Suppressor macrophage (primary cell): ENCODE data around the gene HDGFL1.

Source experiments
- DNase-seq, 4 experiments: peaks; one replicate each; pipeline ENCODE4 v3.0.0-alpha.2; 2020 to 2022
- total RNA-seq, 17 experiments: gene quantifications; one replicate each; lab custom pipeline; 2026; ENCODE audit warnings: mixed read lengths in 6 of 17, inconsistent platforms in 3 of 17; lab: John Stamatoyannopoulos, UW

Gene HDGFL1
- 0 to 0.88 (median 0) reads per million in 17 experiments for total RNA-seq

DNA sequence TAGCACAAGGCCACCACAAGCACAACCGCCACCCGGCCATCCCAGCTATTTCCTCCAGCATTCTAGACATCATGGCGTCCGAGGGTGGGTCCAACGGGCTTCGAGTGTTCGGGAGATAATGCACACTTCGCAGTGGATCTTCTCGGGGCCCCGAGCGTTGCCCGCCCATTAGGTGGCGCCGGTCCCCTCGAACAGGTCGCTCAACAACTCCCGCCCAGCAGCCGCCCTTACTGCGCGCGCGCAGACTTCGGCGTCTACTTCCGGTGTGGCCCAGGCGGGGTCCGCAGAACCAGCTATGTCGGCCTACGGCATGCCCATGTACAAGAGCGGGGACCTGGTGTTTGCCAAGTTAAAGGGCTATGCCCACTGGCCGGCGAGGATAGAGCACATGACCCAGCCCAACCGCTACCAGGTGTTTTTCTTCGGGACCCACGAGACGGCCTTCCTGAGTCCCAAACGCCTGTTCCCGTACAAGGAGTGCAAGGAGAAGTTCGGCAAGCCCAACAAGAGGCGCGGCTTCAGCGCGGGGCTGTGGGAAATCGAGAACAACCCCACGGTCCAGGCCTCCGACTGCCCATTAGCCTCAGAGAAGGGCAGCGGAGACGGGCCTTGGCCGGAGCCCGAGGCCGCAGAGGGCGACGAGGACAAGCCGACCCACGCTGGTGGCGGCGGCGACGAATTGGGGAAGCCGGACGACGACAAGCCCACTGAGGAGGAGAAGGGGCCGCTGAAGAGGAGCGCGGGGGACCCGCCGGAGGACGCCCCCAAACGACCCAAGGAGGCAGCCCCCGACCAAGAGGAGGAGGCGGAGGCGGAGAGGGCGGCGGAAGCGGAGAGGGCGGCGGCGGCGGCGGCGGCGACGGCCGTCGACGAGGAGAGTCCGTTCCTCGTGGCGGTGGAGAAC is at the start of gene HDGFL1:
Gene HDGFL1 (plus strand): TSS at position 286 of the 904 bp plus-strand sequence. CDS start 10 bp downstream, at position 296.
- no peak for DNase-seq

DNA sequence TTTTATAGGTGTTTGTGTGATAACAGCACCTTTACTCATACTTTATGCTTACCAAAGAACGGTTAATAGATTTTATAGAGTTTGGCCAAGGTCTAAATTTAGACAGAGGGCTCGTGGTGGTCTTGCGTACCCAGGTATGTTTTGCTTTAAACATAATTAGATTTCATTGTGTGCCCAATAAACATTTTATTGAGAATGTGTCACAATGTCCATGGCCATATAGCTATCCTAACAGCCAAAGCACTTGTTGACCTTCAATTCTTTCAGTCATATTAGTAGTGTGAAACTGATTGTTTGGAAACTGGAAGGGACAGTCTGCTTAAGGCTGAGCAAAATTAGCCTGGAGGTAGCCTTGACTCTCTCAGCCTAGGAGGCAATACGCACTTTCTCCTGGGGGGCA is 48.3 kb upstream of the HDGFL1 start:
- no peak for DNase-seq

DNA sequence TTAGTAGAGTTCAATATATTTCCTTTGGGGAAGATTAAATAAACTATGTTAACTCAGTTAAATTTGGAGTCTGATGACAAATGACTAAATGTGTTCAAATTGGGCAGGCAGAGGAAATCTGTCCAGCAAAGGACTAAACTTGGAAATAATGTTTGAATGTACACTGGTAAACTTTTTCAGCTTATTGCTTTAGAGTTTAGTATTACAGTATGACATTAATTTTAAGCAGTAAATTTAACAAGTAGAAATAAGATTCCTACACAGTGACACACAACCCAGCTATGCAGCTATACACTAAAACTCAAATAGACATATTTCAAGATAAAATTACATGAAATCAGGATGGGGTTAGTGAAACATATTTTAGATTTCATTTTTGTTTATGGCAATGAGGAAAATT is 42.6 kb upstream of the HDGFL1 start:
- DNase-seq, result no peak

DNA sequence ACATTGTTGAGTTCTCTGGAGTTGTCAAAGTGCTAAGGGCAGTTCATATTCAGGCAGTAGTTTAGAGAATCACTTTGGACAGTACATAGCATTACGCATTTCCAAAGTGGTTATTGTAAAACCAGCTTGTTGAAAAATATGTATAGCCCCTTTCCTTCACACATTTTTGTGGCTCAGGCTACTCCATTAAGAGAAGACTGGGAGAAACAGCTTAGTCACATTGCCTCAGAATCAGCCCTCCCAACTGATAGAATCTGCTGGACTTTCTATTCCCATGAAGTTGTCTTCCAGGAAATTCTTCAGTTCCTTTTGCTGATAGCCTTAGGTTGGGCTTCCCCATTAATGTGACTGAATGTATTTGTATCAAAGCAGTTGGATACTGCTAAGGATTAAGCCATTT is 39.5 kb upstream of the HDGFL1 start:
- DNase-seq, result no peak

DNA sequence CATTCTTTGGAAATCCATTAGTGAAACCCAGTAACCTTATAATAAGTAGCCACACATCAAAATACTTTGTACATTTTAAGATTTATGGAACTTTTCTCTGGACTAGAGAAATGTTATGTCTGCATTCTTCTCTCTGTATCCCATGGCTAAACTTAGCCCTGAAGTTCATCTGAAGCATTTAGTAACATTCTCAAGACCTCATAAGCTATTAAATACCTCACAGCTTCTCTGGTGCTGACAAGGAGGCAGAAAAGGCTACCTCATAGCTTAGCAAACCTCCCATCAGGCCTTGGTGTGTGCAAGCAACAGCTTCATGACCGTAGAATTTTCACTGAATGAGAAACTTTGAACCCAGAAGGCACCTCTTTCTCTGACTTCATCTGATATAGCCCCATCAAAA is 38.9 kb upstream of the HDGFL1 start:
- no peak for DNase-seq

DNA sequence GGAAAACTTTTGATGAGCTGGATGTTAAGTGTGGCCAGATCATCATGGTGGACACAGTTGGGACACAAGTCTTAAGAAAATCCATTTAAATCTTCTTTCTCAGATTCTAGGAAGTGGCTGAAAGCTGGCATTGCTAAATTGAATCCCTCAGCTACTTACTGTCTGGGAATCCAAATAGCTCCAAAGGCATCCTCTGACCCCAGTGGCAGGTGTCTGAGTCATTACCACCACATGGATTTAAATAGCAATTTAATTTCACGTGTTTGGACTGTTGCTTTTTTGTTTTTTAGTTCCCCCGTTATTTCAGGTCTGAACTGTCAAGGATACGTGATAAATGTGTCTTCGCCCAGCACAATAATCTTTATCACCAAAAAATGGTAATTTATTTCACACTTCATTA is 33.2 kb upstream of the HDGFL1 start:
- DNase-seq, result no peak

DNA sequence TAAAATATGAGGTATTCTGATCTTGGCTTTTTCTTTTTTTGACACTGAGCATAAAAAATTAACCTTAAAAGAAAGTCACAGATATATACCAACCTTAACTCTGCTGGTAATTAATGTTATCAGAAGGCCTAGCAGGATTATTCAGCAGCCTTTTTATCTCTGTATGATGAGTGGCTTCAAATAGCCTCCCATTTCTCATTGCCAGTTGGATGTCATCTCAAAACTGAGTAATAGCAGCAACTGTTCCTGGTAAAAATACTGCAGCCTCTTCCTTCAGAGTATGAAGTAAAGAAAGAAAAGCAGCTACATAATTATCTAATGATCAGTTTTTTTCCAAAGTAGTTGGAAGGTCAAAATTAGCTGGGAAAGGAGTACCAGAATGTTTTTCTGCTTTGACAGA is 24.9 kb upstream of the HDGFL1 start:
- DNase-seq, result no peak

DNA sequence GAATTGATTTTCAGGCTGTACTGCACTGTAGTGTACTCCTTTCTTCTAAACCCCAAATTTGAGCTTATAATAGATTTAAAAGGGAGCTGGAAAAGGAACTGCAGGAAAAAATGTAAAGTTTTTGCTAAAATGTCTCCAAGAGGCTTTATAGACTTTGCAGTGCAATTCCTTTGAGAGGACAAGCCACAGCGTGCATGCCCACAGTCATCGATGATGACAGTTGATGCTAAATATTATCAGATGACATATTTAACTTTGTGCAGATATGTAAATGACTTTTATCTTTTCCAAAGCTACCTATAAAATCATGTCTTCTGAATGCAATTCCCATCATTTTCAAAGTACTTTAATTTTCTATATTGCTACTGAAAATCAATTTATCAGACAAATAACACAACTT is 24.3 kb upstream of the HDGFL1 start:
- DNase-seq, result no peak

DNA sequence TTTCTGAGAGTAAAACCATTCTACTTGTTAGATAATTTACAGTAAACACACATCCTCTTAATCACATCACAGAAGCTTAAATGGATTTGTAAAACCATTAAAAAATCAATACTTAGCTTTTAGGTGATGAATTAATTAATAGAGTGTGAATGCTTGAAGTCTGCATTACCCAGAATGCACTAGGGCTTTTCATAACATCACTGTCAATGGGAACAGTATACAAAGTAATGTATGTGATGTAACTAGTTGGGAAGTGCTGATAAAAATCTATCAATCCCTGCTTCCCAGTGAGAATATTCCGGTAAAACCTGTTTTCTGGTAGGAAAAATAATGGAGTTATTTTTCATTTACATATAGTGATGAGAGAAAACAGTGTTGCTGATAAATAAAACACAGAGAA is 23.1 kb upstream of the HDGFL1 start:
- no peak for DNase-seq

DNA sequence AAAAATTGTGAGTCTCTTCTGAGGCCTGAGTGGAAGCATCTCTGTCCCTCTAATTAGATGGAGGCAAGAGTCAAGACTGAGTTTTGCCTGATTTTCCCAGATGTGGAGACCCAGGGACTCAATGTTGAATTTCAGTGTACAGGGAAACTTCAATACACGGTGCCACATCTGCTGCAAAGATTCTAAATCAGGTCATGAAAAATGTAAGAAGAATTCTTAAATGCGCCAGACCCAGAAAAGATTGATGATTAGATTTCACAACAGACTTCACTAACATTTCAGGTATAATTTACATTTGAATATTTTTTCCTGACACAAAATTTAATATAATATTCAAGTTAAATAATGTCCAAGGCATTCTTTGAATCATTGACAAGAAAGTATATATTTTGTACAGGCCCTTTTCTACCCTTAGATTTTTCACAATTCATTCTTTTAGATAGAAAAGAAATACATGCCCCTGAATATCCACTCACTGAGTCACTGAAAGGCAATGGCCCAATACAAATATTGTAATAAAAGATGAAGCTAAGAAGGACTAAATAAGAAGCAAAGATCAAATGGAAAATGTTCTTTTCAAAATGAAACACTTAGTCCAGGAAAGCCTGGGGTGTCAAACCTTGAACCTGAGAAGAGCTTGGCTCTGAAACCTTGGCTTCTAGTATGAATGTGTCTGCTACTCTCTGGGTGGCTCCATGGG is 18.2 kb upstream of the HDGFL1 start:
- DNase-seq, result no peak

DNA sequence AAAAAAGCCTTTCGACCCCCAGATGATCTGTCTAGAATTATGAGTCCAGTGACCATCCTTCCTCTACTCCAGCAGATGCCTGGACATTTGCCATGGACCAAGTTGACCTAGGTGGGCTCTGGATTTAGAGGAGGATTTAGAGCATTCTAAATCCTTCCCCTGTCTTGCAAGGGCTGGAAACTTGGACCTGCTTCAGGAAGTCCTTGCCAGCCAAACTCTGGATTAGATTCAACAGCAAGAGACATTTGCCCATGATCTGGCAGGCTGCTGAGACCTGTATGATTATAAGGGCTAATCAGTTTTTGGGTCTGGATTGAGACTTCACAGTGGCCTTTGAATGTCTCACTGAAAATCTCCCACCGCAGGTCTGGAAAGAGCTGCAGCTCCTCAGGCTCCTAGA is 13.1 kb upstream of the HDGFL1 start:
- no peak for DNase-seq

DNA sequence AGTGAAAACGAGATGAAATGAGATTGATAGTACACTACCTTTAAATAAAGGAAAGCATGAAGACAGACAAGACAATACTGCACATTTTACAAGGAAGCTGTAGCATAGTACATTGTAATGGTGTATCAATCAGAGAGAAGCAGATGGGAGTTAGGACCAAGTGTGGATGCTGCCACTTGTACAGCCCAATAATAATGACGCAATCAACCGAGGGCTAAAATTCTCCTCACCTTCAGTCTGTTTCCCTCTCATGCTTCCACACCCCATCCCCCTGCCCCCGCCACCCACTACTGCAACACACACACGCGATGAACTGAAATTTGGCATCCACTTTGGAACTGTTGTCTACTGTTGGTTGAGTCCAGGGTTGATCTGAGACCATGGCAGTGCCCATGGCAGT is 12.4 kb upstream of the HDGFL1 start:
- no peak for DNase-seq

DNA sequence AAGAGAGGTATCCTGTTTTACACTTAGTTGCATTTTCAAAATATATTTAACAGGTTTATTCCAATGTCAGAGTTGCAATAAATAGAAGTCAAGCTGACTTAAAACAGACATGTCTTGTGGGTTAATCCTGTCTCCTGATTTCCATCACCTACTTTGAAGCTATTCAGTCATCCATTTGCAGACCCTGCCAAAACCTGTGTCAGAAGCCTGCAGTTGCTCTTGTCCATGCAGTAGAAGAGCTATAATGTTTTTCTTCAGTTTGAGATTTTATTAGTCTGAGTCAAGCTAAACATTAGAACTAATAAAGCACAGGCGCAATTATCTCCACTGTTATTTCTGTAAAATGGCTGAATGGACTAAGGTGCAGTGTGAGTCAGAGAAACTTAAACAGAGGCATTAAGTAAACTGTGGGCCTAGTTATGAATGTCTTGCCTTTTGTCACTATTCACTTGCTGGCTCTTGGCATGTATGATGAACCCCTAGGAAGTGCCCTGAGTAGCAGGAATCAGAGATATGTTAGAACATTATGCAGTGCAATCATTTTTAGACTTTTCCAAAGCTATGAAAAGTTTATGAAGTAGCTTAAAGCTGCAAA is 11.0 kb upstream of the HDGFL1 start:
- no peak for DNase-seq

DNA sequence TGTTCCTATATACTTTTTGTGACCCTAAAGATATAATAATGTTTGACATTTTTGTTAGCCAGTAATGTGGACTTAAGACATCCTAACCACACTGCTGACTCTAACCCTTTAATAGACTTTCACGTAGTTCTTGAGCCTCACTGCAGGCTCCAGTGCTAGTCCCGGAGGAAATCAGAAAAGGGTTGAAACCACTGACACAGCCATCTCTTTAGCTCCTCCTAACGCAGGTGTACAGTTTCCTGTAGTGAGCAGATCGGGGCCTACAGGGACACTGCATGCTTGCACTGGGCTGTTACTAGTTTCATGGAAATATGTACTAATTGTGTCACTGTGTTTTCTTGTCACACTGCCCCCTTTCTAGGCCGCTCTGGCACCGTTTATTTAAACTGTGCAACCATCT is 512 bp upstream of the HDGFL1 start:
- no peak for DNase-seq

DNA sequence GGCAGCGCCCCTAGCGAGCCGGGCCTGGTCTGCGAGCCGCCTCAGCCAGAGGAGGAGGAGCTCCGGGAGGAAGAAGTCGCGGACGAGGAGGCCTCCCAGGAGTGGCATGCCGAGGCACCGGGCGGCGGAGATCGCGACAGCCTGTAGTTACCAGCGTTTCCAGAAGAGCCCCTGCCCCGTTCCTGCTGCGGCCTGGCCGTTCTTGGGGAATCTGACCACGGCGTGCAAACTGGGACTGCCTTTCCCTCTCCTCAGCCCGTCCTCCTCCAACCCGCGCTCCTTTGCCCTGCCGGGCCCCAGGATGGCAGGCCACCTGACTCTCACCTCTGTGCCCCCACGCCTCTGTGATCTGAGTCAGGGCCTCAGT is 802 bp downstream of the HDGFL1 start:
- no peak for DNase-seq

DNA sequence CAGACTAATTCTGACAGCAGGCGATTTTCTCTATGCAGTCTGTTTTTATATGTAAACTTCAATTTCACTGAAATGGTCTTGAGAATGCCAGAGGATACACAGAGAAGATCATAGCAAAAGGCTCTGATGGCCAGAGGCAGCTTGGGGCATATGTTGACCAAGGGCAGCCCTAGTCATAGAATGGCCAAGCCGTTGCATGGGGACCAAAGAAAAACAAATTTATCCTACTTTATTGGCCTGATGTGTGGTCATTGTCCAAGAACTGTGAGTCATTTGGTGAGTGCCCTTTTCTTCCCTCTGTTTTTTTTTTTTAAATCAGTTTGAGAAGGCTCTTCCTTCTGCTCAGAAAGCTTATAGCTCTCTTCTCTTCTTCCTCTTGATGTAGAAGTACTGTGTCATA is 5.8 kb downstream of the HDGFL1 start:
- DNase-seq, result no peak

DNA sequence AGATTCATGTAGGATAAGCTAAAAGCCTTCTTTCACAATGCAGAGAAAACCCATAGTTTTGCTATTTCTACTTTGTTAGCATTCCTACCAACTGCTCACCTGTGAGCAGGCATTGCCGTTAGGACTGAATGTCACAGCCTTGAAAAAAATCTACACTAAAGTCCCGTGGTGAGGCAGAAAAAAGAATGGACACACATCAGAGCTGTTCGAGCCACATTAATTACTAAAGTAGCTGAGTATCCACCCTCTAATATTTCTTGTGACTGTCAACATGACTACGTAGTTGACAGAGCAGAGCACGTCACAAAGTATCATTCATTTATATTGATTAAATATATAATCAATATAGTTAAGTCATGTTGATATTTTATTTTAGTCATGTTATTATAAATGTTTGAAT is 10.1 kb downstream of the HDGFL1 start:
- DNase-seq, result no peak

DNA sequence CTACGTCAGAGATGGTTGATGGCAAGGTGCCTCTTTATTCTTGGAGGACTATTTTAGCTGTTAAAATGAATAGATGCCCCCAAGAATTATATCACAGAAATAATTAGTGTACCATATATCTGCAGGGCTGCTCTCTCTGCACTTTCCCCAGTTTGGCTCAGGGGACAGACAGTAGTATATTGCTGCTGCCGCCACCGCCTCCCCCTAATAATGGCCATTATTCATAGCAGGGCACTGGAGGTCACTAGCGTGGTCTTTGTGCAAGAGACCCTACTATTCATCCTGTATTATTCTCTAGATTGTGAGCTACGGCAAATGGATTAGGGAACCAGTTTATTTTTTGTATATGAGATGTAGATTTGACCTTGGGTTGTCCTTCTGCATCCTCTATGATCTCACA is 11.0 kb downstream of the HDGFL1 start:
- no peak for DNase-seq

DNA sequence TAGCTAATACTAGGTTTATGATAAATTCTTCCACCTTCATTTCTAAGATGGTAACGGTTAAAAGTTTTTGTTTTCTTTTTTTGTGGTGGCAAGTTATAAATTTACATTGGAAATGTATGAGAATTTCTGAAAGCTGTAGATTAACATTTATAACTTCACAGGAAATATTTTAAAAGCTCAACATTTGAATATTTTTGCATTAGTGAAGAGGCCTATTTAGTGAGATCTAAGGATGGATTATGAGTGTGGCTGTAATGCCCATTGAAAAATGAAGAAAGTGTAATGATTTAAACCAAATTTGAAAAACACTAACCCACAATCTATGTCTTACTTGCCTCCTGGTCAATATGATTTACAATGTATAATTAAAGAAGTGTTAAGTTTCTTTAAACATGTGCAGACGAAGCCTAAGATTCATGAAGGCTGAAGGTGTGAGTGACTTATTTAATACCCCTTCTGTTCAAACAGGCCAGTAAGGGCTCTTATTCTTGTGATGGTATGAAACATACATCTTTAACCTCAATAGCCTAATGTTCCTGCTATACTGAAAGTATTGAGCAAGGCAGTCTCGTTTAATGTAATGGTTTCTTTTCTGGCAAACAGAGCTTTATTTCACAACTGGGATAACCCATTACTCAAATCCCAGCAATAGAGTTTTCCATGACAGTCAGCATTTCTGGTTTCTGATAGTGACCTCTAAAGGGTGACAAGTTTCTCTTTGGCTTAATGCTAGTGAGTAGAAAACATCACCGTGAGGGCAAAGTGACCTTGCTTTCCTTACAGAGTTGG is 13.2 kb downstream of the HDGFL1 start:
- DNase-seq, result no peak

DNA sequence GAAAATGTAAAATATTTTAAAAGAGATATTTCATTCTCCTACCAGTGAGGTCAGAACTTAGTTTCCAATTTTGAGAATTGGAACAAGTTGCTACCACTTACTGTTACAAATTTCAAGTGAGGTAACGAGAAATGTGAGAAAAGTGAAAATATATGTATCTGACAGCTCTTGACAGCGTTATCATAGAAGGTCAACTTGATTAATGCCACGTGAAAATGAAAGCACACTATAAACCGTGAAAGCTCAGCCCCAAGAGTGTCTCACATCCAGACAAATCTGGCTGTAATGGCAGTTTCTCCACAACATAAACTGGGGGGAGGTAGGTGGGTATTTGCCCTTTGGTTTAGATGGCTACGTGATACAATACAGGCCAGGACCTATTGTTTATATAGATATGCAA is 13.9 kb downstream of the HDGFL1 start:
- DNase-seq, result no peak

DNA sequence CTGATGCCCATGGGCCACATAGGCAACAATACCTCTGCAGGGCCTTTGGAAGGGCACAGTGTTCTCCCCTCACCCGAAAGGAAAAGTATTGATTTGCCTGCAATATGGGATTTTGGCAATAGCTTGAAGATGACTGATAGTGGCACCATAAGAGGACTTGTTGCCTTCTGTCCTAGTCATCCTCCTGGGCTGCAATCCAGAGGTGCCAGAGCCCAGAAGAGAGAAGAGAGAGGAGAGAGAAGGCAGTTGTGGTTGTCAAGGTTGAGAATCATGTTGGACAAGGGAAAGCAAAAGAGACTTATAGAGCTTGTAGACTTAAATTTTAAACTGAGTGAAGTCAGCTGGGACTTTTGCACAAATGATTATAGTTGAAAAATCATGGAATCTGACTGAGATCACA is 14.6 kb downstream of the HDGFL1 start:
- no peak for DNase-seq

DNA sequence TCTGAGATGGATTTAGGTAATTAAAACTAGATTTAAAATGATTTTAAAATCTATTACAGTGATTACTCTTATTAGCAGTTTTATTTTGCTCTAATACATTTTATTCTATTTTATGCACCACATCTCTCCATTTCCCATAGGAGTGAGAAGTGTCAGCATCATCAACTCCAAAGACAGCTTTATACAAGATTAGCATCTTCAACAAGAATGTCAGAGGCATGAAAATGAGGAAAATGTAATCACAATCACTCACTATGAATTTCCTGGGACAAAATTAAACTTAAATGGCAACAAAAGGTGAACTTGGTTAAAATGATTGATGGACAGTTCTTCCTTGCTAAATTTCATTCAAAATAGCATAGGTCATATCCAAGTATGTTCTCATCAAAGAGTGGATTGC is 19.8 kb downstream of the HDGFL1 start:
- DNase-seq, result no peak

DNA sequence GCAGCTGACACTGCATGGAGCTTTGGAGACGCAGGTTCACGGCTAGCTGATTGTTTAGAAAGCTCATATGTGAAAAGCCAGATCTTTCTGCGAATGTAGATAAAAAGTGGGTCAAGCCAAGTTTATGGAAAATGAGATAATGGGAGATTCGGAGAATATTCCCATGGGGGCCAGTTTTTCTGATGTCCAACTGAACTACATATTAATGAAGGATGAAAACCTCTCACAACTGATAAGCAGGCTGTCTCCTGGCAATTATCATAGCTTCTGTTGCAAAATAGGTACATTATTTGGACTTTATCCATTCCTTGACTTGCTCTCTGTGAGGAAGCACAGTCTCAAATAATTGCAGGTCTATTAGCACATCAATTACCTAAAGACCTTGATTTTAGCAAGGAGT is 21.1 kb downstream of the HDGFL1 start:
- no peak for DNase-seq
